ENCODE measurements around the gene PDZRN4.

DNA sequence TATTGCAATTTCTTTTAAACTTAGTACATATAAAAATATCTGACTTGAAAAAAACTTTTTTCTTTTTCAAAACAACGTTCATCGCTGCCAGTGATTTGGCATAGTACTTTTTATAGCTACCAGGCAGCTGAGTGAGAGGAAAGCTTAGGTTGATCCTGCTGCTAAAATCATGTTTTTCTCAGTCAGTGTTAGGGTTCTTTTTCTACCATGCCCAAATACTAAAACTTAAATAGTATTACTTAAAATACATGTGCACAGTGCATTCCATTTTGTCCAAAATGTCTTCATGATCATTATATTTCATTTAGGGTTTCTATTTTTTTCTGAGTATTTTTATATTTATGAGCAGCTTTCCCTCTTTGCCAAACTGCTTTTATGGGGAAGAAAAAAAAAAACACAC, 123.8 kb downstream of the PDZRN4 start:
- TF ChIP-seq, protein P1, sequence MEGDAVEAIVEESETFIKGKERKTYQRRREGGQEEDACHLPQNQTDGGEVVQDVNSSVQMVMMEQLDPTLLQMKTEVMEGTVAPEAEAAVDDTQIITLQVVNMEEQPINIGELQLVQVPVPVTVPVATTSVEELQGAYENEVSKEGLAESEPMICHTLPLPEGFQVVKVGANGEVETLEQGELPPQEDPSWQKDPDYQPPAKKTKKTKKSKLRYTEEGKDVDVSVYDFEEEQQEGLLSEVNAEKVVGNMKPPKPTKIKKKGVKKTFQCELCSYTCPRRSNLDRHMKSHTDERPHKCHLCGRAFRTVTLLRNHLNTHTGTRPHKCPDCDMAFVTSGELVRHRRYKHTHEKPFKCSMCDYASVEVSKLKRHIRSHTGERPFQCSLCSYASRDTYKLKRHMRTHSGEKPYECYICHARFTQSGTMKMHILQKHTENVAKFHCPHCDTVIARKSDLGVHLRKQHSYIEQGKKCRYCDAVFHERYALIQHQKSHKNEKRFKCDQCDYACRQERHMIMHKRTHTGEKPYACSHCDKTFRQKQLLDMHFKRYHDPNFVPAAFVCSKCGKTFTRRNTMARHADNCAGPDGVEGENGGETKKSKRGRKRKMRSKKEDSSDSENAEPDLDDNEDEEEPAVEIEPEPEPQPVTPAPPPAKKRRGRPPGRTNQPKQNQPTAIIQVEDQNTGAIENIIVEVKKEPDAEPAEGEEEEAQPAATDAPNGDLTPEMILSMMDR (IDR thresholded peaks at IDR 0.05): no peak
- no peak for TF ChIP-seq POLR2A (IDR thresholded peaks at IDR 0.05)
